Hematopoietic multipotent progenitor cell treated with erythropoietin and hydrocortisone succinate and interleukin-3 and kit ligand, for 8 days (in vitro differentiated cells): Measurements from ENCODE around the gene SNX6.
"Not testable (repeated sequence)": the region's sequence is repeated elsewhere in the genome, so short reads cannot be mapped to it uniquely, and the experiment has no call there.

Source experiments
- DNase-seq: peaks from one replicate; pipeline ENCODE4 v3.0.0-alpha.2; 2015

The SNX6 gene

GRCh38 chr14:34520304-34520970 lies 109.5 kb downstream of the SNX6 start:
- not testable (repeated sequence) for DNase-seq
